ENCODE results near the gene KDM2B. TPM values are rescaled to one million over a fixed set of nuclear protein-coding genes. Genes with fewer than 3 reads are reported as not detected.

Gene KDM2B
- polyA plus RNA-seq, 3 donors, result 9.7 to 68.1 (median 9.7) TPM

- peaks cover 0 to 5% (median 0%) of the 10 kb centered on the region in 3 donors for H3K27me3 Mint-ChIP-seq (ENCODE audit: low read depth in 3 of 3)
- Histone ChIP-seq H3K4me3 (replicated peaks in 1 of 3; ENCODE audit: low read depth in 2 of 3, low read length in 3 of 3) (no peak overlapping the region), H3K36me3 (replicated peaks in 1 of 2; ENCODE audit: control insufficient read depth in 1 of 2, insufficient read depth in 2 of 2, low read length in 2 of 2) (peaks cover 47 to 87% of the 10 kb centered on the region in 2 donors), H3K4me2 (replicated peaks; ENCODE audit: extremely low read depth, low read length, poor library complexity, severe bottlenecking) (no peak overlapping the region), H3K27ac (ENCODE audit: low read depth in 1 of 2, low read length in 2 of 2) (no peak overlapping the region), H3K79me2 (ENCODE audit: insufficient read depth, low read length) (no peaks in the 10 kb centered on the region), H3K27me3 (ENCODE audit: control insufficient read depth in 2 of 2, insufficient read depth in 2 of 2, low read length in 2 of 2) (no peaks in the 10 kb centered on the region), H3K9me3 (replicated peaks in 1 of 2; ENCODE audit: control insufficient read depth in 1 of 2, insufficient read depth in 1 of 2, low read length in 2 of 2) (no peaks in the 10 kb centered on the region), H3K9ac (ENCODE audit: insufficient read depth, low read length, poor library complexity, severe bottlenecking) (no peak overlapping the region), H3K4me1 (ENCODE audit: control insufficient read depth in 1 of 2, insufficient read depth in 2 of 2, low read length in 2 of 2) (no peaks in the 10 kb centered on the region), H2AFZ (ENCODE audit: insufficient read depth, low read depth, low read length, poor library complexity, severe bottlenecking) (no peak overlapping the region), H4K20me1 (ENCODE audit: insufficient read depth, low read length) (no peaks in the 10 kb centered on the region)
- H3K4me1 Mint-ChIP-seq, result no peaks in the 10 kb centered on the region
- WGBS (ENCODE audit: insufficient coverage), result 95% methylated on average over 11 of the region's 11 CpGs
- no peak for DNase-seq
- H3K36me3 Mint-ChIP-seq, result peaks cover 66 to 87% of the 10 kb centered on the region in 2 donors
- no peaks in the 10 kb centered on the region for H3K9me3 Mint-ChIP-seq
- H3K27ac Mint-ChIP-seq, result peak overlapping the region in 4 of 7 donors; percentile 12 to 69 (median 26)
- intact Hi-C loops (cut with micrococcal nuclease), result no loop called here
- no peak for TF ChIP-seq CTCF (IDR thresholded peaks at IDR 0.05)
- no peak overlapping the region for H3K4me3 Mint-ChIP-seq
These were observed 72.3 kb downstream of the KDM2B start for GRCh38 chr12:121508533-121508932.

GRCh38 chr12:121507984-121508383, 72.8 kb downstream of the KDM2B start:
- Histone ChIP-seq H3K27ac (ENCODE audit: low read depth in 1 of 2, low read length in 2 of 2) (no peak overlapping the region), H2AFZ (ENCODE audit: insufficient read depth, low read depth, low read length, poor library complexity, severe bottlenecking) (no peak overlapping the region), H3K4me3 (replicated peaks in 1 of 3; ENCODE audit: low read depth in 2 of 3, low read length in 3 of 3) (no peak overlapping the region), H3K36me3 (replicated peaks in 1 of 2; ENCODE audit: control insufficient read depth in 1 of 2, insufficient read depth in 2 of 2, low read length in 2 of 2) (peaks cover 42 to 87% of the 10 kb centered on the region in 2 donors), H3K79me2 (ENCODE audit: insufficient read depth, low read length) (no peaks in the 10 kb centered on the region), H3K4me2 (replicated peaks; ENCODE audit: extremely low read depth, low read length, poor library complexity, severe bottlenecking) (no peak overlapping the region), H3K27me3 (ENCODE audit: control insufficient read depth in 2 of 2, insufficient read depth in 2 of 2, low read length in 2 of 2) (no peaks in the 10 kb centered on the region), H3K9ac (ENCODE audit: insufficient read depth, low read length, poor library complexity, severe bottlenecking) (no peak overlapping the region), H4K20me1 (ENCODE audit: insufficient read depth, low read length) (no peaks in the 10 kb centered on the region), H3K9me3 (replicated peaks in 1 of 2; ENCODE audit: control insufficient read depth in 1 of 2, insufficient read depth in 1 of 2, low read length in 2 of 2) (no peaks in the 10 kb centered on the region), H3K4me1 (ENCODE audit: control insufficient read depth in 1 of 2, insufficient read depth in 2 of 2, low read length in 2 of 2) (no peaks in the 10 kb centered on the region)
- peak overlapping the region in 2 of 7 donors; percentile 12 to 23 for H3K27ac Mint-ChIP-seq
- peaks cover 0 to 5% (median 2%) of the 10 kb centered on the region in 3 donors for H3K27me3 Mint-ChIP-seq (ENCODE audit: low read depth in 3 of 3)
- no peaks in the 10 kb centered on the region for H3K4me1 Mint-ChIP-seq
- no peak for TF ChIP-seq CTCF (IDR thresholded peaks at IDR 0.05)
- intact Hi-C loops (cut with micrococcal nuclease), result no loop called here
- H3K4me3 Mint-ChIP-seq, result no peak overlapping the region
- H3K36me3 Mint-ChIP-seq, result peaks cover 68 to 85% of the 10 kb centered on the region in 2 donors
- no peak for DNase-seq
- WGBS (ENCODE audit: insufficient coverage), result 100% methylated on average over 2 of the region's 3 CpGs
- H3K9me3 Mint-ChIP-seq, result no peaks in the 10 kb centered on the region

Data from CD14-positive monocyte (primary cell).